IPS-NIHi7 (cell line): ENCODE data around the gene LONP1.

Experiments used
- DNase-seq: peaks from one replicate; pipeline ENCODE4 v3.0.0; 2012; ENCODE audit warnings: mixed read lengths; ENCODE audit errors: extremely low spot score

Gene LONP1

DNA sequence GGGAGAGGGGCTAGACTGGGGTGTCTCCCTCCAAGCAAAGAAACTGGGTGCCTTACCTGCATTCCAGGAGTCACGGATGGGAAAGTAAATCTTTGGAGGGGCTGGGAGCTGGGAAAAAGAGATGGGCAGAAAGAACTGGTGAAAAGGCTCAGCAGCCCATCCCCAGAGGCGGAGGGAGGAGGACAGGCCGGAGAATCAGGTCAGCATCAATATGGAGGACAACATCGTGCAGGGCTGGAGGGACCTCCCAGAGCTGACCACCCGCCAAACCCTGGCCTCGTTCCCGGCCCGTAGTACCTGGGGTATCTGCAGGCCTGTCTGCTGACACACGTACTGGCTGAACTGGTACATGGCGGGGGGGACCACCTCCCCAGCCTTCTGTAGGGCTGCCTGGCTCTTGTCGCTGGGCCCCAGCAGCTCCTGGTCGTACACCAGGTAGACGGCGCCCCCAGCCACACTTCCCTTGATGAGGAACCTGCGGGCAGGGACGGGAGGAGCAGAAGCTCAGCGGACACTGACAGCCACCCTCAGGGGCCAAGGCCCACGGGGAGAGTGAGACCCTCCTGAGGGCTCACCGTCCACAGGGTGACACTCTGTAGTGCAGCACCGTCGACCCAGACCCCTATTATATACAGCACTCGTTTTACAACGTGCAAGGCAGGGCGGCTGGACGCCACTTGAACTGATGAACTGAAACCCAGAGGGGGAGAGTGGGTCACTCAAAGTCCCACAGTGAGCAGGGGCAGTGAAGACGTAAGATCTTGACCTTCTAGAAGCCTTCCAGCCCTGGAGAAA is 40.5 kb downstream of the LONP1 start:
- DNase-seq = no peak

DNA sequence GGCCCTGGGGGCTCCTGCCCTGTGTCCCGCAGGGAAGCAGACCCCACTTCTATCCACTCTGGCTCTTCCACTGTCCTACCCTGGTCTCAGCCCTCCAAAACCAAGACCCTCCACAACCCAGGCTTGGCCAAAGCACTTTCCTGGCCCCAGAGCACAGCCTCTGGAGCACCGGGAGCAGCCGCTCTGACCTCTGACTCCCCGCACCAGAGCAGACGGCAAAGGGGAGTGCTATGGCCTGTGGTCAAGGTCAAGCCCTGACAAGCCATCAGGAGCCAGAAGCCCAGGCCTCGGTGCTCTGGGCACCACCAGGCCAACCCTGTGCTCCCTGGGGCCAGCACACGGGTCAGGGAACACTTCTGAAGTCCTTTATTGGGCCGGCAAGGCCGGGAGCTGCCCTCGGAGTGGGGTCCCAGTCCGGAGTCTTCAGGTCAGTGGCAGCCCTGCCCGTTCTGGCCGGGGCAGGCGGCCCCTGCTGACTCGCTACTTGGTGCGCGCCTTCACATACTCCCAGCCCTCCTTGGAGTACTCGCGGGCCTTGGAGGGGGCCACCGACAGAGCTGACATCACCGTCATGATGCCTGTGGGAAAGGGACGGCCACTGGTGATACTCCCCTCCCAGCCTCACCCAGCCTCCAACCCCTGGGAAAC is 41.8 kb downstream of the LONP1 start:
- no peak for DNase-seq

DNA sequence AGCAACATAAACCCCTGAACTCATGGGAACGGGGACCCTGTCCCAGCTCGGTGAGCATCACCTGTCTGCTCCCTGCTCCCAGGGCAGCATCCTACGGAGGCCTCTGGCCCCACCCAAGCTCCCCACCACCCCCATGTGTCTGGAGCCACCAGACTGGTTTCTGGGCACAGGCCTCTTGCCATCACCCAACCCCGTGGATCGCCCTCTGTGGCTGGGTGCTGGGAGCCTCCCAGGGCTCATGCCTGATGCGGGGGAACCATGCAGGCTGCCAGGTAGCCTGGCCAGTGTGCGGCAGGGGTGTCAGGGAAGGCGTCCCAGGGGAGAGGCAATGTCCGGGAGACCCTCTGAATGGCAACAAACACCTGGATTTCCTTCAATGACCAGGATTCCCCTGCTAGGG is 42.4 kb downstream of the LONP1 start:
- no peak for DNase-seq

DNA sequence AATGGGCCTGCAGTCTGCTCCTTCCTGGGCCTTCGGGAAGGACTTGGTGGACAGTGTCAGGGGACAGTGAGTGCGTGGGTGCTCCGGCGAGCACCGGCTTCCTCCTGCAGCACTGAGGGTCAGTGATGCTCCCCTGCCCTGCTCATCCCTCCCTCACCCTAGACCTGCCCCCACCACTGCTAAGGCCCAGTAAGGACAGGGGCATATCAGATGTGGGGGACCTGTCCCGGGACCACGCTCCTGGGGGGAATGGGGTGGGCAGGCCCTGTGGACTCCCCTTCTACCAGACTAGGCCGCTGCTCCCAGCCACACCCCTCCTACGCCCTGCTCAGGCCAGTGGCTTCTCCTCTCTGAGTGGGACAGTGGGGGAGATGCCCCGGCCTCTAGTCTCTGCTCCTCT is 42.8 kb downstream of the LONP1 start:
- no peak for DNase-seq

DNA sequence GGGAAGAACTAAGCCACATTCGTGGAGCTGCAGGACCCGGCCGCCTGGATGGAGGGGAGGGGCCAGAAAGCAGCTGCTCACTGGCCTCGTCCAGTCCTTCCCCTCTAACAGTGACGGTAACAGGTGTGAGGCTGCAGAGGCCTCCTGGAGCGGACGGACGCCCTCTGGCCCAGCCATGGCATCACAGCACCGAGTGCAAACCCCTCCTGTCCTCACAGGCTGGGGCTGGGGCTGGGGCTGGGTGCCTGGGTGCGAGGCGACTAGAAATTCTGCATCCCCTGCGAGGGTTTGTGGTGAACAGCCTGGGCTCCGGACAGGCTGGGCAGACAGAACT is 43.2 kb downstream of the LONP1 start:
- DNase-seq = no peak

DNA sequence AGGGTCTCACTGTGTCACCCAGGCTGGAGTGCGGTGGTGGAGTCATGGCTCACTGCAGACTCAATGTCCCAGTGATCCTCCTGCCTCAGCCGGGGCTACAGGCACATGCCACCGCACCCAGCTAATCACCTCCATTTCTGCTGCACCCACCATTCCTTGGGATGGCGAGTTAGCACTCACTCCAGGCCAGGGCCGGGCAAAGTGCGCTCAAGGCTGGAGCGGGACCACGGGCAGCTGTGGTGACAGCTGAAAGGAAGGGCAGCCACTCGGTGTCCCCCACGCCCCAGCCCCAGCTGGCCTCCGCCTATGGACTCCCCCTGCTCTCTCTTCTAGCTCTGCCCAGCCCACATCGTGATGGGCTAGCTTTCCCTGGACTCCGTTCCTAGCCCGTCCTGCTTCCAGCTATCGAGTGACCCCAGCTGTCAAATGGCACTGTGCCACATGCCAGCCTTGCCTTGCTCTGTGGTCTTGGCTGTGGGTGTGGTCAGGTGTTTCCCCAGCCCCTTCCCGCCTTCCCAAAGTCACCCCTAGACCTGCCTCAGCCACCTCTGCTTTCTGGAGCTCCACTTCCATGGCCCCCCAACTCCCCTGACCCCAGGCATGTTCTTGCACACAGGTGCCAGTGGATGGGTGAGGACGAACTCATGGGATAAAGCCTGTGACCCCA is 43.7 kb downstream of the LONP1 start:
- no peak for DNase-seq

DNA sequence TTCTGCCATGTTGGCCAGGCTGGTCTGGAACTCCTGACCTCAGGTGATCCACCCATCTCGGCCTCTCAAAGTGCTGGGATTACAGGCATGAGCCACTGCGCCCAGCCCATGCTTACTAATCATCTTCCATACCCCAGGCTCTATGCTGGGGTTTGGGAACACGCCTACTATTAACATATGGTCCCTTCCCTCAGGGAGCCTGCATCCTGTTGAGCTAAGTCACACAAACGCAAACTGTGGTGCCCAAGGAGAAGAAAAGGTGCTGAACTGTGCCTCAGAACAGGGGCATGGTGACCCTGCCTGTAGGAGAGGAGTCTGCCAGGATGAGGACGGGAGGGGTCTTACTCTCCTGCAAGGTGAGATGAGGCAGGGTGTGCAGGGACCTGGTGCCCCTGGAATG is 45.2 kb downstream of the LONP1 start:
- DNase-seq = no peak

DNA sequence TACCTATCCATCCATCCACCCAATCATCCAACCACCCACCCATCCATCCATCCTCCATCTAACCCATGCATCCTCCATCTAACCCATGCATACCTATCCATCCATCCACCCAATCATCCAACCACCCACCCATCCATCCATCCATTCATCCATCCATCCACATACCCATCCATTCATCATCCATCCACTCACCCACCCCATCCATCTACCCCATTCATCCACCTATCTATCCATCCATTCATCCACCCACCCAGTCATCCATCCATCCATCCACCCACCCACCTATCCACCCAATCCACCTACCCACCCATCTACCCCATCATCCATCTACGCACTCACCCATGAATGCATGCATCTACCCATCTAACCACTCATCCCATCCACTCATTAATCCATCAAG is 46.2 kb downstream of the LONP1 start:
- no peak for DNase-seq

DNA sequence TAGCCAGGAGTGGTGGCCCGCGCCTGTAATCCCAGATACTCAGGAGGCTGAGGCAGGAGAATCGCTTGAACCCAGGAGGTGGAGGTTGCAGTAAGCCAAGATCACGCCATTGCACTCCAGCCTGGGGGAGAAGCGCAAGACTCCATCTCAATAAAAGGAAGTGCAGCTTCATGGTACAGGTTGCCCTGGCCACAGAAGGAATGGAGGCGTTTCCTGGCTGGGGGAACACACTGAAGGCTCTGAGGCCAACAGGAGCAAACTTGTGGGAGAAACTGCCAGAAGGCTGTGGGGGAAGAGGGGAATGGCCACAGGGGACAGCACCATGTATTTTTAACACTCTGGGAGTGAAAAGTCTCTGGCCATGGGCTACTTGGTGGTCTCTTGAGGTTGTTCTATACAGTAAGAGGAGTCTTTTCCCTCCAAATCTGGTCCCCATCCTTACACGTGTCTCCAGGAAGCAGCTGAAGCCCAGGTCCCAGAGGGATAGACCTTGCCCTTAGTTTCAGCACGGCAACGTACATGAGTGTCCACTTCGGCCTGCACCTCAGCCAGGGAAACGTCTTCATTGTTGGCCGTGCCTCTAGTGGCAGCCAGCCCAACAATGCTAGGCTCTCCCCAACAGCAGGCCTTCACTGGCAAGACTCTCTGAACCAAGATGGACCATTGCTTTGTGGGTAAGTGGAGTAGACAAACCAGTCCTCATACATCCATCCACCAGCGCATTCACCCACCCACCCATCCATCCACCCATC is 47.1 kb downstream of the LONP1 start:
- no peak for DNase-seq

DNA sequence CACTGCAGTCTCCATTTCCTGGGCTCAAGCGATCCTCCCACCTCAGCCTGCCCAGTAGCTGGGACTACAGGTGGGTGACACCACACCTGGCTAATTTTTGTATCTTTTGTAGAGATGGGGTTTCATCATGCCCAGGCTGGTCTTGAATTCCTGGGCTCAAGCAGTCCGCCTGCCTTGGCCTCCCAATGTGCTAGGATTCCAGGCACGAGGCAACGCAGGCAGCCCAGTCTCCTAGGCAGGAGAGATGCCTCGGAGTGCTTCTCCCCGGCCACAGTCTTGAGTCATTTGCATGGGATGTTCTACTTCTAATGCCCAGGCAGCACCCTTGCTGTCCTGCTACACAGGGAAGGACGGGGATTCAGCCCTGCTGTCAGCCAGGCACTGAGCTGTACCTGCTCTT is 48.3 kb downstream of the LONP1 start:
- no peak for DNase-seq

DNA sequence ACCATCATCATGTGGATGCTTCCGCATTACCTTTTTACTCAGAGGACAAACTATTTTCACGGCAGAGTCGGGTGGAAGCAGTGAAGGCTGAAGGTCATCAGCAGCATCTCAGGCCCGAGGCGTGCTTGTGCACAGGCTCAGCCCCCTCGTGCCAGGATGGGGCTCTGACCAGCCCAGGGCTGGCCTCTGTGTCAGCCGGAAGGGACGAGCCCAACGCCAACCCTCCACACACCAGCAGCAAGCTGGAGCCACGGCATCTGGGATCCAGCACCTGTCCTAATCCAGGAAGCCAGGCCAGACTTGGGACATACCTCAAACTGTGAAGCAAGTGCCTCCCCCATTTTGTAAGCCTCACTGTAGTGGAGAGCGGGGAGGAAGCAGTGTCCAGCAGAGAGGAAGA is 50.7 kb downstream of the LONP1 start:
- no peak for DNase-seq

DNA sequence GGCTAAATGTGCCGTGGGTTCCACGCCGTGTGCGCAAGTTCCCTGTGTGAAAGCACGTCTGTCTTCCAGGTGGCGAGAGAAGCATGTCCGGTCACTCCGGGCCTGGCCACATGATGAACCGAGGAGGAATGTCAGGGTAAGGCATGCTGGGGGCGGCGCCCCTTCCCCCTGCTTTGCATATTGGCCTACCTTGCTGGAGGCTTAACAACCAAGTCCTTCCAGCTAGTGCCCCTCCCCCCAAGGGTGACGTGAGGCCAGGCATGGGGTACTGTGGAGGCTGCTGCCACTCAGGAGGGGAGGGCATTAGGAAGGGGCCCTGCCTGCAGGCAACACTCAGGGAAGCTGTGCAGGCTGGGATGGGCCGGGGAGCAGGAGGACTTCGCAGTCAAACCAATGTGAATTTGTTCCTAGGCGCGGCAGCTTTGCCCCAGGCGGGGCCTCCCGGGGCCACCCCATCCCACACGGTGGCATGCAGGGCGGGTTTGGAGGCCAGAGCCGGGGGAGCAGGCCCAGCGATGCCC is 52.1 kb downstream of the LONP1 start:
- peak; percentile 78 for DNase-seq

DNA sequence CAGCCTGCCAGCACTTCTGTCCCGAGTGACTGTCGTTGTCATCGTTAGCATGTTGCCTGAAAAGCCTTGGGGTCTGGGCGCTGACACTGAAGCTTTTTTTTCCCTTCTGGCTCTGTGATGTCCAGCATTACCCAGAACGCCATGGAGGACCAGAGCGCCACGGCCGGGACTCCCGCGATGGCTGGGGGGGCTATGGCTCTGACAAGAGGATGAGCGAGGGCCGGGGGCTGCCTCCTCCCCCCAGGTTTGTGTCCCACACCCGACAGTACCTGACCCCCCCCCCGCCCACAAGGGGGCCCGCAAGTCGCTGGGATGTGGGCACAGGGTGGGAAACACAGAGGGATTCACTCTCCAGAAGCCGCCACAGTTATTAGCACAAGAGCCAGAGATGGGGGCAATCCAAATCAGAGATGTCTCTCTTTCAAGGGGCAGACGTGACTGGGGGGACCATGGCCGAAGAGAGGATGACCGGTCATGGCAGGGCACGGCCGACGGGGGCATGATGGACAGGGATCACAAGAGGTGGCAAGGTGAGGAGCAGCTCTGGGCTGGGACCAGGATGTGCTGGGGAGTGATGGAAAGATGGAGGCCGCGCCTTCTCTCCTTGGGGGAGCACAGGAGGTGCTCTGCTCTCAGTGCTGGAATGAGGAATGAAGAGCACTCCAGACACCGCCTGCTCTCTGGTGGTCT is 52.9 kb downstream of the LONP1 start:
- DNase-seq = no peak

DNA sequence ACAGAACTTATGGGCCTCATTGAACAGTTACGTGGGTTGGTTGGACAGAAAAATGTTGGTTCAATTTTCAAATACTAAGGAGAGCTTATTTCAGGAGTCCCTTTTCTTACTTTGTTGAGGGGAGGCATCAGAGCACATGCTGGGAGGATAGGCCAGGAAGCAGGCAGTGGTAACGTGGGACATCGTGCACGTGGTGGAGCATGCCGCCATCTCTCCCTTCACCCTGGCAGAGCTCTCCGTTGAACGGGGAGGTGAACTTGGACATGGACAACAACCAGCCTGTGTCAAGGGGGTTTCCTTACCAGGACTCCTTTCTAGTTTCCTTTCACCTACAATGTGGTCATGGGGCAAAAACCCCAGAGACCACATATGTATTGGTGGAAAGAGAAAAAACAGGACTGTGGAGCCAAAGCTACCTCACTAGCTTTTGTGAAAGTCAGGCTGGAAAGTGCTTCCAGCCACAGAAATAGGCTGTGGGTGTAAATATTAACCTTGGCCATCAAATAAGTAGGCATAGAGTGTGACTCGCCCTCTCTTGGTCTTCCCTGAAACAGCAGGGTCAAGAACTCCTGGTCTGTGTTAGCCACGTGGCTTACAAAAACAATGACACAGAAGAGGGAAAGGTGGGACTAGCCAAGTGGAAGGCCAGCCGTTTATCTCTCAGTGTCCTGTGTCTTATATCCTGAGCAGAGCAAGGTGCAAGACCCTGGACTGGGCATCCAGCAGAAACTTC is 54.0 kb downstream of the LONP1 start:
- DNase-seq = no peak

DNA sequence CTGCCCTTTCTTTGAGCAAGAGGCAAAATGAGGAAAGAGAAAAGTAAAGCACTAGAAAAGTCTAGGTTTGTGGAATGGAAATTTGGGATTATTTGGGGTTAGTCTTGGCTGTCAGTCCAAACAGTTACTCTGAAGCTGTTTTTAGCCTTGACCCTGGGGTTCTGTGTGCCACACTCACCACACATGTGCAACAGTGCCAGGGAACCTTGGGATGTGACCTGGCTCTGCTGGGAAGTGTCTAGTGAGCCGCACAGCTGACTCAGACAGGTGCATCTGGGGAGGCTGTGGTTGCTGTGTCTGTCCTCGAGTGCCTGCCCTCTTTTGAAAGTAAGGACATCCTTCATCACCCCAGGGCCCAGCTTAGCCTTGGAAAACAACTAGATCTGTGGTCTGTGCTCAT is 55.4 kb downstream of the LONP1 start:
- DNase-seq = no peak

DNA sequence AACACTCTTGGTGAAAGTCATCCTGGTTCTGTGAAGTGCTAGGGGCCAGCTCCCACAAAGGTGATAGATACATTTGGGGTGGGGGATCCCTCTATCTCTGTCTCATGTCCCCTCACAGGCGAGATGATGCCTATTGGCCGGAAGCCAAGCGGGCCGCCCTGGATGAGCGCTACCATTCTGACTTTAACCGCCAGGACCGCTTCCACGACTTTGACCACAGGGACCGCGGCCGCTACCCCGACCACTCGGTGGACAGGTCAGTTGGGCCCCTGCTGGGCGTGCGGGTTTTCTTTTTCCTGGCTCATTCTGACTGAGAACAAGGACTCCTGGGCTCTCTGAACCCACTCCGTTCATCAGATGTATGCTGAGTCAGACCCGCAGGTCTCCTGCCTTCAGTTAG is 56.0 kb downstream of the LONP1 start:
- no peak for DNase-seq

DNA sequence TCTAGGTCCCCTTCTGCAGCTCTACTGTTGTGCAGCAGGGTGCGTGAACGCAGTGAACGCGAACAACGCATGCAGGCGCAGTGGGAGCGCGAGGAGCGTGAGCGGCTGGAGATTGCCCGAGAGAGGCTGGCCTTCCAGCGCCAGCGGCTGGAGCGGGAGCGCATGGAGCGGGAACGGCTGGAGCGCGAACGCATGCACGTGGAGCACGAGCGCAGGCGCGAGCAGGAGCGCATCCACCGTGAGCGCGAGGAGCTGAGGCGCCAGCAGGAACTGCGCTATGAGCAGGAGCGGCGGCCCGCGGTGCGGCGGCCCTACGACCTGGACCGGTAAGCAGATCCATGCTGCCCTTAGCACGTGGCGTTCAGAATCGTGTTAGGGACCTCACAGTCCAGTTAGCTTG is 58.5 kb downstream of the LONP1 start:
- DNase-seq = no peak

DNA sequence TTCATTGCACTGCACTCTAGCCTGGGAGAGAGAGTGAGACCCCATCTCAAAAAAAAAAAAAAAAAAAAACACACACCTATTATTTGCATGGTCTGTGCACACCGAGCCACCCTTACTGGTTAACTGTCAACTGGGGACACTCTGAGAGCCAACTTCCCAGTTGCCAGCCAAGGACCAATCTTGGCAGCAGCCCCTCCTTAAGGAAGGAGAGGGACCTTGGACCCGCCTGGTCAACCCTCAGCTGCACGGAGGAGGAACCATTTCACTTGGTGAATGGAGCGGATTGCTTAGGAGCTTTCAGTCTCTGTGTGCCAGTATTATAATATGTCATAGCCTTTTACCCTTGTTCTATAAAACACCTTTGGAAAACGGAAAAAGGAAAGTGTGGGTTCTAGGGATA is 64.5 kb downstream of the LONP1 start:
- DNase-seq = no peak

DNA sequence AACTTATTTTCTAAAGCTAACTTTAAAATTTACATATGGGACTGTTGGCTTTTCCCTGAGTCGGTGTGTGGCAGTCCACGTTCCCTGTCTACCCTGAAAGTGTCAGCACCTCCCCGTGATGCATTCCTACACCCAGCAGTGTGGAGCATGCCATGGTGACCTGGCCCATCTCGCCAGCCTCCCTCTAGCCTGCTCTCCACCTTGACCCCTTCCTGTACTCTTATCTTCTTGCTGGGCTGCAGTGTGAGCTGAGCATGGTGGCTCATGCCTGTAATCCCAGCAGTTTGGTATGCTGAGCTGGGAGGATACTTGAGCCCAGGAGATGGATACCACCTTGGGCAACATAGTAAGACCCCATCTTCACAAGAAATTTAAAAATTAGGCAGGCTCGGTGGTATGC is 65.0 kb downstream of the LONP1 start:
- DNase-seq = no peak

DNA sequence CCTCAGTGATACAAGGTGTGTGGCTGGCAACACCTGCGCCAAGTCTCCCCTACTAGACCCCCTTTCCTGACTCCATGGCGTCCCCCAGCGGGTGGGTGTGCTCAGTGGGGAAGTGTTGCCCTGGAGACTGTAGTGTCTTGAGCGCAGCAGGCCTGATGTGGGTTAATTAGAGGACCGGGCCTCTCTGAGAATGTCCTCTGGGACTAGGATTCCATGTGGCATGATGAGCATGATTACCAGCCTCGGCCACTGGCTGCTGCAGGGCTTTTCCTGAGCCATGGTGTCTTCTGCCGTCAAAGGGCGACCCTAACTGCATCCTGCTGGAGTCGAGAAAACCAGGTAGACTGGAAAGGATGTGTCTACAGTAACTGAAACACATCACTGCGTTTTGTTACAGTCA is 67.7 kb downstream of the LONP1 start:
- DNase-seq = no peak

DNA sequence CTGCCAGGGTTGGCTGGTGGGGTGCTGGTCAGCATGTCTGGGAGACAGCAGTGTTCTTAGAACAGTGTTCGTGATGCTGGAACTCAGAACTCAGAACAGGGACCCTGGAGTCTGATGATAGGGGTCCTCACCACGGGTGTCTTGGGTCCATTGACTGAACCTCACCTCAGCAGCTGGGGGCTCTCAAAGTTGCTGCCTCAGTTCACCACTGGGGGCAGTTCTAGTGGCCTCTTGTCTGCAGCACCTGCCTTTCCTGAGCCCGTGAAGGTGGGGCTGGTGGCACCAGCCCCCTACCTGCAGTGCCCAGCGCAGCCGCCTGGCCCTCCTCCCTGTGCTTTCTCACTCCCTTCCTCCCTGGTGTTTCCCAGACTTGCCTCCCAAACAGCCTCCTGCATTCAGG is 68.6 kb downstream of the LONP1 start:
- no peak for DNase-seq
